Activated CD8-positive, alpha-beta memory T cell treated with anti-CD3 and anti-CD28 coated beads for 24 hours (primary cell): Measurements from ENCODE around the gene FAM221B.

Experiments used
- DNase-seq: peaks from one replicate; pipeline ENCODE4 v3.0.0-alpha.2; 2020

The FAM221B gene

DNA sequence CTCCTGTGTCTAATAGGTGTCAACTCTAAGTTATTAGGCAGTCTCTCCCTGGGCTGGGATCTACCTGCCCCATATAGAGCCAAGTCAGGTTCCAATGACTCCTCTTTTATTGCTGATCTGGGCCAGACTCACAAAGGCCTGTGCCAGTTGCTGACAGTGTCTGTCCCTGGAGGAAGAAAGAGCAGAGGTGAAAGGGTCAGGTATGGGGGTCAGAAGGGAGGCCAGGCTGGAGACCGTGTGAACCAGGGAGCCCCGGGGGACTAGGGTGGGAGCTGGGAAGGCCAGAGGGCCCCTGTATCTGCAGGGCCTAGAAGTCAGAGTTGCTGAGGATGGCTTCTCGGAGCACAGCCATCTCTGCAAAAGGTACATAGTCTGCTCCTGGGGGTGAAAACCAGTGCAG lies 10.2 kb downstream of the FAM221B start:
- no peak for DNase-seq

DNA sequence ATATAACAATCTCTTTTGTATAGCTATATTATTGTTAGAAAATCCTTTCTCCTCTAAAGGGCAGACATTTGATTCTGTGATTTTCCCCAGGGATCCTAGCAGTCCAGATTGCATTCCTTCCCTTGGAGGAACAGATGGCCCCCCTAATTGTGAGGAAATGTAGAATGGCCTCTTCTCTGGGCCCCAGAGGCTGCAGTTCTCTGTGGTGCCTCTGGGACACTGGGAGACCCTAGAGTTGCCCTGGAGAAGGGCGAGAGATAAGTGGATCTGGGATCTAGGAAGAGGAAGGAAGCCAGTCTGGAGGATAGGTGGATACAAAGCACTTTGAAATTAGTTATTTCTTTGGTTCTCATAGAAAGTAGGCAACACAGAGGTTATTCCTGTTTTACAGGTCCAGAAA lies 11.8 kb downstream of the FAM221B start:
- DNase-seq, result no peak

DNA sequence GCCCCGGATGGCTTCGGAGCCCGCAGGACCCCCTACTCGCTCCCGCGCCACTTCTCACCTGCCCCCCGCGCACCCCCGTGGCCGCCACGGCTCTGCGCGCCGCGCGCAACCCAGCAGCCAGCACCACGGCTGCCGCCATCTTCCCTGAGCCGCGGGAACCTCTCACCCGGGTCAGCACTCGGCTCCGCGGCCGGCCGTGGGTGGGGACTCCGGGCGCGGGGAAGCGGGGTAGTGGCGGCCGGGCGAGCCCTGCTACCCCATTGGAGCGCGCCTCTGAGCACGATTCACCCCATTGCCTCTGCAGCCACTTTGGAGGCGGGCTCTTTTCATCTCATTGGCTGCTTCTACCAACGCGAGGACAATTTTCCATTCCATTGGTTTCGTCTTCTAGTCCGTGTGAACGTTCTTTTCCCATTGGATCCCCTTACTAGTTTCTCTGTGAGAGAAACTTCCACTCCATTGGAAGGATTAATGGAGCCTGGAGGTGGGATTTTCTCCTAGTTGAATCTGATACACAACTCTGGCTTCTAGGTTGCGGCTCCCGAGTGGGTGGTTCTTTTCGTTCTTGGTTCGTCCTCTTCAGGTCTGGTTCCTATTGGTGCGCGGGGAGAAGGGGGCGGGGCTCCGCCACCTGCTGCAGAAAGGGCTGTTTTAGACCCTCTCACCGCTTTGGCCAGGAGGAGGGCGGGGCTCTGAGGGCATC lies 13.5 kb downstream of the FAM221B start, which contains the start of gene HINT2:
TSS of gene HINT2 (minus strand) at position 202 of the 703 bp plus-strand sequence. CDS start at position 139, 63 bp downstream.
- DNase-seq, result peak; percentile 97

DNA sequence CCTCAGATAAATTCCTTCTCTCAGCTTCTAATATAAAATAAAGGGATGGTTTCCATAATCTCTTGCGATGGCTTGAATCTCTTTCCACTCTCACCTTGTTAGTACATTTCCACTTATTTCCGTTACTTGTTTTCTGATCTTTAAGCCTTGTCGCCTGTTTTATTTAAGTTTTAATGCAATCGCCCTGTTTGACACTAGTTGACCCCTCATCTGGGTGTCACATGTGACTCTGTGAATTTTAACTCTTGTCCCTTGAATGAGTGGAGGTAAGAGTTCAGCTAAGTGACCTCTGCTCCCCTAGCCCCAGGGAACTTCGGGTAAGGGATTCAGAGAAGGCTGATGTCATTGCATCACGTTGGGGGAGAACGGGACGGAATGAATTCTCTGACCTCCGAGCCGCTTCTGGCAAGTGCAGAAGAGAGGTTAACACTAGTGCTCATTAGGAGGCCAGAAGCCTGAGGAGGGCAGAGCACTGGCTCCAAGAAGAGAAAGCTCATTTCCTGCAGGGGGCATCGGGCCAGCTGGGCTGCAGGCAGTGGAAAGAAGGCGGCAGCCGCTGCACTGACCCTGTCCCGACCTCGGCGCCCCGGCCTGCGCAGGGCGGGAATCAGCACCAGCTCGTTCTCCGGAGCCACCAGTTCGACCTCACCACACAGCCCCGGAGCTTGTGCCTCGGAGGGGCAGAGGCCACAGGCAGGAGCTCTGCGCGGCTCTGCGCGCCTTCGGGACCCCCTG lies 14.3 kb downstream of the FAM221B start:
- DNase-seq, result no peak

DNA sequence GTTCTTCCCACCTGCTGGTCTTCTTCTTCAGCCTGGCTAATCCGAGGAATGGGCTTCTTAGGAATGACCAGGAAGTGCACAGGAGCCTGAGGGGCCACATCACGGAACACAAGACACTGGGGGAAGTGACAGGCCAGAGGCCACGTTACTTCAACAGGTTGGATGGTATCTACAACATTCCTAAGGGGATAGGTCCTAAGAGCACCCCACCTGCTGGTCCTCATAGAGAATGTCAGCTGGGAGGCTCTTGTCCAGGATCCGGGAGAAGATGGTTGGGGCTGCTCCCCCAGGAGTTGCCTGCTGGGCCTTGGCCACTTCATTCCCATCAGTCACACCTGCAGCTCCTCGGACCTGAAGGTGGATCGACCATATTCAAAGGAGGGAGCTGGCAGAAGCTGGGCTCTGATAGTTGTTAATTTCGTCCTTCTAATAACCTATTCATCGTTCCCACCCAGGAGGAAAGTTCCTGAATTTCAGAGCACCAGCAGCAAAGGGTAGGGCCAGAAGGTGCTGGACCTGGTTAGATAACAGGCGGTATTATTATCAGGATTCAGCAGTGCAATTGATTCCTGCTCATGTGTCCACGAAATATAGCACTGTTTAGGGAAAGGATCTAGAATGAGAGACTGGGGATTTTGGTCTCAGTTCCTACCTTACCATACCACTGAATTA lies 15.0 kb downstream of the FAM221B start:
- no peak for DNase-seq

DNA sequence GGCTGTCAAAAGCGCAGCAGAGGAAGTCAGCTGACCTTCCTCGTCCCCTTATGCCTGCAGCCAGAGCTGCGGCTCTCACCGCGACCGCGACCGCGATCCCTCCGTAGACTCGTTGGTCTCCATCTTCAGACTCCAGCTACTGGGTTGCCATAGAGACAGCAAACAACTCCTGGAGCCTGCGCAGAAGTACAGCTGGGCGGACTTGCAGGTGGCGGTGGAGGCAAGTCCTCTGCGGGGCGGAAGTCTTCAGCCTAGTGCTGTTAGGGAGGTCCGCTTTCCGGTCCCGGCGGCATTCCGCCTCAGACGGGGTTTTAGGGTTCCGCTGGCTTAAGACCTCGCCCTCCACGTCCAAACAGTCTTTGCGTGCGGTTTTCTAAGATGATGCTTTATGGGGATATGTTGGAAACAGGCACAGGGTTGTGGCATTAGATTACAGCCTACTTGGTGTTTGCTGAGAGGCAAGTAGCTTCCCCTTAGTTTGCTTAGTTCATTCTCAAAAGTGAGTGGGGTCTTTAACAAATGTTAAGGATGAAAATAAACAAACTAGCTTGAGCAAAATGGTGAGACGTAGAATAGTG lies 16.4 kb downstream of the FAM221B start, which contains the start of gene SPAG8:
TSS of gene SPAG8 (minus strand) at position 238 of the 578 bp plus-strand sequence. CDS start at position 123, 115 bp downstream.
- DNase-seq, result peak; percentile 93

DNA sequence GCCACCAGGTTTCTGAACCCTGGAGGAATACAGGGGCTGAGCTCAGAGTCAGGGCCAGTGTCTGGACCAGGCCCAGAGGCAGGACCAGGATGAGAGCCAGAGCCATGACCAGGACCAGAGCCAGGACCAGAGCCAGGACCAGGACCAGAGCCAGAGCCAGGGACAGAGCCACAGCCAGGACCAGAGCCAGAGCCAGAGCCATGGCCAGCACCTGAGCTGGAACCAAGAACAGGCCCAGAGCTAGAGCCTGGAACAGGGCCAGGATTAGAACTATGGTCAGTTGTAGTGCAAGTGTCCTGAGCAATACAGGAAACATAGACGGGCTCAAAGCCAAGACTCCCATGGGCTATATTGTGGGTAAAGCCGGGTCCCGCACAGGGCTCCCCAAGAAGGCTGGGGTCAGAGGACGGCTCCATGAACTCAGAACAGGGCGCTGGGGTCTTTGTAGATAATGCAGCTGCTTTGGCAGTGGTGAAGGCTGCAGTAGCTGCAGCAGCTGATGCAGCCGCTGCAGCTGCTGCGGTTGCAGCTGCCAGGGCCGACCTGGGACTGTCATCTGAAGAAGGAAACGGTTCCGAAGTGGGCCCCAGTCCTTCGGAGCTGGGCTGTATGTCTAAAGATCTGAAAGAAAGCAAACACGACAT lies 17.0 kb downstream of the FAM221B start:
- no peak for DNase-seq

DNA sequence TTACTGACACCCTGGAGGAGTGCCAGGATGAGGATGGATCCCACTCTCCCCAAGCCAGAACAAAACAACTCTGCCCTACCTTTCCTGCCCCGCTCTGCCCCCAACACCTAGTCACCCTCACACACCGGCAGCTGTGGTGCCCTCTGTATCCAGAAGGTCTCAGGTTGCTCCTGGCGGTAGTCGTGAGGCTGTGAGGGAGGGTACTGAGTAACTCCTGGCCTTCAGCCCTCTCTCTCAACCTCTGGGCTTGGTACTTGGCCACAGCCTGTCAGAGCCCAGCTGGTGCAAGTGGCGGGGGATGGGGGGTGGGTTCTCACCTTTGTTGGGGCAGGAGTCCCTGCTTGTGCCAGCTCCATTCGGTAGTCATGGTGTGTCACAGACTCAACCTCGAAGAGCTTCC lies 18.4 kb downstream of the FAM221B start:
- DNase-seq, result no peak

DNA sequence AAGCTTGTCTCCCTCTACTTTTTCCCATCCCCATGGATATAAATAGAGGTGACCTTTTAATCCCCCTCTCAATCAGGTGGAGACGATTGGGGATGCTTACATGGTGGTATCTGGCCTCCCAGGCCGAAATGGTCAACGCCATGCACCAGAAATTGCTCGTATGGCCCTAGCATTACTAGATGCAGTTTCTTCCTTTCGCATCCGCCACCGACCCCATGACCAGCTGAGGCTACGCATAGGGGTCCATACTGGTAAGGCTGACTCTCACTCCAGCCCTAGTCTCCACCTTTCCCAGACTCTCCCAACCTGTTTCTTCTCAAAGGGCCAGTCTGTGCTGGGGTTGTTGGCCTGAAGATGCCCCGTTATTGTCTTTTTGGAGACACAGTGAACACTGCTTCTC lies 20.1 kb downstream of the FAM221B start:
- no peak for DNase-seq

DNA sequence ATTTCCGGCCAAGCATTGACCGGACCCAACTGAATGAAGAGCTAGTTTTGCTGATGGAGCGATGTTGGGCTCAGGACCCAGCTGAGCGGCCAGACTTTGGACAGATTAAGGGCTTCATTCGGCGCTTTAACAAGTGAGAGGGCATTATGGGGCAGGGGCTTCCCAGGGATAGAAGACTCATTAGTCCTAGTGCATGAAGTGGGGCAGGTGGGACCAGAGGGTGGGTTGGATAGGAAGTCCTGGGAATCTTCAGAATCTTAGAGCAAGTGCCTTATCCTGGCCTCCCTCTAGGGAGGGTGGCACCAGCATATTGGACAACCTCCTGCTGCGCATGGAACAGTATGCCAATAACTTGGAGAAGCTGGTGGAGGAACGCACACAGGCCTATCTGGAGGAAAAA lies 22.4 kb downstream of the FAM221B start:
- DNase-seq, result no peak

DNA sequence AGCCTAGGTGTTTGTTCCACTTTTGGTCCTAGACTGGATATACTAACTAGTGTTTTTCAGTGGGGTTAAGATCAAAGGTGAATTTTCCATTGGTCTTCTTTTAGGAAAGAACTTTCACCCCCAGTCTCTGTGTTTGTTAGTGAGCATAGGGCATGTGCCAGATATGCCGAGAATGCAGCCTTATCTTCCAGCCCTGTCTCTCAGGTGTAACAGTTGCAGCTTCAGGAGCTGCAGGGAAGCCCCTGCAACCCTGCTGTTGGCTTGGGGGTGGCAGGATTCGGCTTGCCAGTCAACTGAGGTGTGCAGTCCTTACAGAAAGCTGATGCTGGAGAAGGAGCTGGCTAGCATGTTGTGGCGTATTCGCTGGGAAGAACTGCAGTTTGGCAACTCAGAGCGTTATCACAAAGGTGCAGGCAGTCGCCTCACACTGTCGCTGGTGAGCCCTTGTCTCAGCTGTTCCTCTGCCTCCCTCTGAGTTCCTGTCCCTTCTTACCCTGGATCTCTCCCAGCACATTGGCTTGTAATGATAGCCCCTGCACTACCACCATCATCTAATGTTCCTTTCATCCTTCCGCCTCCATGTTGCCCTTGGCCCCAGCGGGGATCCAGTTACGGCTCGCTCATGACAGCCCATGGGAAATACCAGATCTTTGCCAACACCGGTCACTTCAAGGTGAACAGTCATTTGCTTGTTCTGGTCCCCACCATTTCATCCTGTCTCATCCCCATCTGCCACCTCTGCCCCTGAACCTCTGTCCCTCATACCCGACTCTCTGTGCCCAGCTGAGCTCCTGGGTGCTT lies 27.0 kb downstream of the FAM221B start:
- DNase-seq, result no peak

DNA sequence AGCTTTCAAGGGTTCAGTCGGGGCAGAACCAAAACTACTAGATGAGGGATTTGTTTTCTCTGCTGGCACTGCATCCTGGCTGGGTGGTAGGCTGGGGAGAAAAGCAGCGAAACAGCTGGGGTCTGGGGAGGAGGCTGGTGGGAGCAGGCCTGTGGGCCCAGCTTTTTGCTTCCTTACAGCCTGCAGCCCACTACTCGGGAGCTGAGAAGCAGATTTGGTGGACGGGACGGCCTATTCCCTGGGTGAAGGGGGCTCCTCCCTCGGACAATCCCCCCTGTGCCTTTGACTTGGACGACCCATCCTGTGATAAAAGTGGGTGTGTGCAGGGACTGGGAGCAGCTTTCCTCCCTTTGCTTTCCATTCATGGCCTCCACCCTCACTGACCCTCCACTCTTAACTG lies 28.0 kb downstream of the FAM221B start:
- no peak for DNase-seq

DNA sequence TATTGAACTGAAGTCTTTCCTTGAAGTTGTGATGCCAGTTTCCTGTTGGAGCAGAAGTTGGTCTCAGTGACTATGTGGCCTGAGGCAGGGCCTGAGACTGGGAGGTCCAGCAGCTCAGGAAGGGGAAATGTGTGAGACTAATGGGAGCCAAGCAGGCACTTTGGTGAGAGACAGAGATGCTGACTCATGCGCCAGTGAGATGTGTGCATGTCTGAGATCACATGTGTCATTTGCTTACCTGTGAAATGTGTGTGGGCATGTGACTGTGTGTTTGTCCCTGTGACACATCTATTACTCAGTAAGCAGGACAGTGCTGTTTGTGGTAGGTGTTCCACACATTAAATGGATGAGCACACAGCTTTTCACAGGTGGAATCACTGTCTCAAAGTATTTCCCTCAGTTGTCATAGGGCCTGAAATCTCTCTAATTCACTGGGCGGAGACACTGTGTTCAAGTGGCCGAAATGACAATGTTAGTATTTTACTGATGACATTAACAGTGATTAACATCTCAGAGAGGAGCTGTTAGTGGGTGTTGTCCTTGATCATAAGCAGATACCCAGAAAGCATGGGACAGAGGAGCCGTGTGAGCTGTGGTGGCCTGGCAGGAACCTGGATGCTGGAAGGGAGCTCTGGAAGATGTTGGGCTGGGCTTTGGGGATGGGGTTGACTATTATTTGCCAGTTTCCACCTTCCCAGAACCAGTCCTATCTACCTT lies 29.7 kb downstream of the FAM221B start:
- DNase-seq, result peak; percentile 61

DNA sequence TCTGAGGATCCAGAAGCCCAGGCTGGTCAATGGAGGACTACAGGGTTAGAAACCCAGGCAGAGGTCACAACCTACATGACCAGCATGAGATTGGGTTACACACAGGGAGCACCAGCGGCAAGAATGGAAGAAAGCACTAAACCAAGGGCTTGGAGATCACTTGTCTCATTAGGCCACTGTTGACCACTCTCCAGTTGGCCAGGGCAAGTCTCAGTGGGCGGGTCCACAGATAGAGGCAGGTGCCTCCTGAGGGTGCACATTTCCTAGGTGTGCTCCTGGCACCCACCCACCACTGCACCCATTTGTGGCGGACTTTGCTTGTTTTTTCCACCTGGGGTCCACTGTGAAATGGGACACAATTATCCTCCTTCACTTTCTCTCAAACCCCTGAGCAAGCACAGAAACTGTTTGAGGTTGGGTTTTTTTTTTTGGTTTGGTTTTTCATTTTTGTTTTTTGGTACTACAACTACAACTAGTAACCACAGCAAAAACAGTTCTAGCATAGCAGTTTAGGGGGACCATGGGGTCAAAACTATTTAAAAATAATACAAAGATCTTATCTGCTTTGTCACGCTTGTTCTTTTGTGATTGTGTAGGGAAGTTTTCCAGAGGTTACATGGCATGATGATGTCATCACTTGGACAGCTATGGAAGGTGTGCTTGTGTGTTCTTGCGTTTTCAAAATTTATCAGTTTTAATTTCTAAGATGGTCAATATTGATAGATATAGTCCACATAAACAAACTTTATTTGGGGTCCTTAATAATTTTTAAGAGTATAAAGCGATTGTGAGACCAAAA lies 31.0 kb downstream of the FAM221B start:
- DNase-seq, result no peak

DNA sequence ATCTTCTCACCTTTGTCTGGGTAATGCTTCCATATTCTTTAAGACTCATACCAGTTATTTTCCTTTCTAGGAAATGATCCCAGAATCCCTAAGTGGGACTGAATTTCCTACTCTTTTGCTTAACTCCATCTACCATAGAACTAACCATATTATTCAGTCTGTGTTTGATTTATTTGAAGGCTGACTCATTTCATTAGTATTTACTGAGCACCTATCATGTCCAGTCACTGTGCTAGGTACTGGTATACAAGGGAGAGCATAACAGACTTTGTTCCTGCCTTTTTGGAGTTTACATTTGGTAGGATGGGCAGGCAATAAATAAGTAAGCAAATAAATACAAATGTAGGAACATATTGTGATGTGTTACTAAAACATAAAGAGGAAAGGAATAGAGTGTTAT lies 32.8 kb downstream of the FAM221B start:
- no peak for DNase-seq

DNA sequence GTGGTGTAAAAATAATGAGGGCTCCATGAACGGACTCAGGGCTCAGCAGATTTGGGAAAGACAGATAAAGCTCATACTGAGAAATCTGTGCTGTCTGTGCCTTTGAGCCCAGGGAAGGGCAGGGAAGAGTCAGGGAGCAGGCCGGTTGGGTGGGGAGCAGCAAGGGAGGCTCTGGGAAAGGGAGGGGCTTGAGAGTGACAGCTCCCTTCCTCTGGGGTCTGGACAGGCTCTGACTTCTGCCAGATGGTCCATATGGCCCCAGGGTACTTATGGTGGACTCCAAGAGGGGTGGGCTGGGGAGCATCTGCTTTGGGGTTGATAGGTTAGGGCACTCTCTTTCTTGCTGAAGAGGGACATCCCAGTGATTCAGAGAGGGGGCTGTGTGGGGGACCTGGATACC lies 35.1 kb downstream of the FAM221B start:
- DNase-seq, result no peak

DNA sequence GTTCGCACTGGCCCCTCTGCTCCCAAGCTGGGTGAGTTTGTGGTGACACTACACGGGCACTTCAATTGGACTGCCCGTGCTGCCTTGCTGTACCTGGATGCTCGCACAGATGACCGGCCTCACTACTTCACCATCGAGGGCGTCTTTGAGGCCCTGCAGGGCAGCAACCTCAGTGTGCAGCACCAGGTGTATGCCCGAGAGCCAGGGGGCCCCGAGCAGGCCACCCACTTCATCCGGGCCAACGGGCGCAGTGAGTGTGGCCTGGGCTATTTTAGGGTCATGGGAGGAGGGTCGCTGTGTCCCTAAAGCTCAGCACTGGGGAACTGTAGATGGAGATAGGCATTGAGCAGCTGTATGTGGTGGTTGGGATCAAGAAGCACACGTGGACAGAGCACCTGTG lies 35.7 kb downstream of the FAM221B start:
- no peak for DNase-seq

DNA sequence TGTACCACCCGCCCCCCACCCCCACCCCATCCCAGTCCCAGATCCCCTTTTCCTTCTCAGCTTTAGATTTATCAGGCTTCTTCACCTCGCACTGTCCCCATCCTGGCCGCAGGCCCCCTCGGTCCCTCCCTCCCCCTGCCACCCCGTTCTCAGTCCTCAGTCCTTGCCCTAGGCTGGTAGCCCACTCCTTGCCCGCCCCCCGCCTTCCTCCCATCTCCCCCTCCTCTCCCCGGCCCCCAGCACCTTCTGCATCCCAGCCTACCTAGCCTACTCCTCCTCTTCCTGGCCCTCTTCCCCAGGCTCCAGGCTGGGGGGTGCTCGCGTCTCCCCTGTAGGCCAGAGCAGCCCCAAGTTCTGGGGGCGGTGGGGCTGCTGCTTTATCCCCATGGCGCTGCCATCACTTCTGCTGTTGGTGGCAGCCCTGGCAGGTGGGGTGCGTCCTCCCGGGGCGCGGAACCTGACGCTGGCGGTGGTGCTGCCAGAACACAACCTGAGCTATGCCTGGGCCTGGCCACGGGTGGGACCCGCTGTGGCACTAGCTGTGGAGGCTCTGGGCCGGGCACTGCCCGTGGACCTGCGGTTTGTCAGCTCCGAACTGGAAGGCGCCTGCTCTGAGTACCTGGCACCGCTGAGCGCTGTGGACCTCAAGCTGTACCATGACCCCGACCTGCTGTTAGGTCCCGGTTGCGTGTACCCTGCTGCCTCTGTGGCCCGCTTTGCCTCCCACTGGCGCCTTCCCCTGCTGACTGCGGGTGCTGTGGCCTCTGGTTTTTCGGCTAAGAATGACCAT lies 36.3 kb downstream of the FAM221B start:
- no peak for DNase-seq

DNA sequence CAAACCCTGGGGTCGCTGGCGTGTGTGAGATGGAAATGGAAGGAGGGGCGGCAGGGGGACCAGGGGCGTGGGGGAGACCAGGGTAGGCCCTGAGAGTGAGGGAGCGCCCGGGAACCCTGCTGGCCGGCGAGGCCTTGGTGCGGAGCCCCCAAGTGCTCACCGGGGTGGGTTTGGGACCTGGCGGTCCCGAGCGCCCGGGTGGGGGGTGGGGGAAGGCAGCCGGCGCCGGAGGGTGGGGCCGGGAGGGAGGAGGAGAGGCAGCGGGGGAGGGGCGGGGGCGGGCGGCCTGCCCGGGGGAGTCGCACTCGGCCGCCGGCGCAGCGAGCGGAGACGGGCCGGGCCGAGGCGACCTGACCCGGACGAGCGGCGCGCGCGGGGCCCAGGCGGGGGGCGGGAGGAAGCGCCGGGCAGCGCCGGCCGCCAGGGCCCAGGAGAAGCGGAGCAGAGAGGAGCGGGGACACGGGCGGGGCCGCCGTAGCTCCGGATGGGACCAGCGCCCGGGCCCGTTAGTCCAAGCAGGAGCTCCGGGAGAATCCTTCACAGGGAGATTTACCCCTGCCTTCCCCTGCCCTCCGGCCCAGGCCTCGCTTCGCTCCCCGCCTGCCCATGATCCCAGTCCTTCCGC lies 37.1 kb downstream of the FAM221B start, which contains the start of gene NPR2:
TSS of gene NPR2 (plus strand) at position 295 of the 625 bp plus-strand sequence. CDS start 818 bp downstream, outside the sequence.
- DNase-seq, result no peak
